ENCODE data around the gene SIPA1L2.

The SIPA1L2 gene

GRCh38 chr1:232597721-232598120 lies 32.2 kb downstream of the SIPA1L2 start:
- no peak overlapping the region for H3K9ac ChIP-seq (ENCODE audit: low read depth, low read length)
- 0 out of 2 replicates have a peak, but pooled peaks cover 6% of the 10 kb centered on the region for H3K4me1 ChIP-seq (ENCODE audit: insufficient read depth, low read length)
- no peaks in the 10 kb centered on the region for H3K36me3 ChIP-seq (ENCODE audit: insufficient read depth, low read length)

GRCh38 chr1:232596666-232597303 lies 33.1 kb downstream of the SIPA1L2 start:
- Histone ChIP-seq H3K9ac (ENCODE audit: low read depth, low read length) (no peak overlapping the region), H3K9me3 (ENCODE audit: control insufficient read depth, insufficient read depth, low read length) (no peaks in the 10 kb centered on the region)

More at GRCh38 chr1:232597721-232598120, 32.2 kb downstream of the SIPA1L2 start:
- H3K9me3 ChIP-seq (ENCODE audit: control insufficient read depth, insufficient read depth, low read length), result no peaks in the 10 kb centered on the region

GRCh38 chr1:232594768-232595698 lies 34.9 kb downstream of the SIPA1L2 start:
- H3K9me3 ChIP-seq (ENCODE audit: control insufficient read depth, insufficient read depth, low read length), result no peaks in the 10 kb centered on the region
- H3K36me3 ChIP-seq (ENCODE audit: insufficient read depth, low read length), result no peaks in the 10 kb centered on the region
- no peak overlapping the region for H3K9ac ChIP-seq (ENCODE audit: low read depth, low read length)
- H3K4me1 ChIP-seq (ENCODE audit: insufficient read depth, low read length), result peaks cover 21% of the 10 kb centered on the region

More at GRCh38 chr1:232596666-232597303, 33.1 kb downstream of the SIPA1L2 start:
- Histone ChIP-seq H3K36me3 (ENCODE audit: insufficient read depth, low read length) (no peaks in the 10 kb centered on the region), H3K4me1 (ENCODE audit: insufficient read depth, low read length) (peaks cover 8% of the 10 kb centered on the region; the same call in 1 of the 2 replicates)

- H3K9ac ChIP-seq (ENCODE audit: low read depth, low read length), result no peak overlapping the region
- H3K9me3 ChIP-seq (ENCODE audit: control insufficient read depth, insufficient read depth, low read length), result no peaks in the 10 kb centered on the region
- H3K36me3 ChIP-seq (ENCODE audit: insufficient read depth, low read length), result no peaks in the 10 kb centered on the region
- peaks cover 18% of the 10 kb centered on the region for H3K4me1 ChIP-seq (ENCODE audit: insufficient read depth, low read length)
Measured at GRCh38 chr1:232593717-232594502, 36.0 kb downstream of the SIPA1L2 start.

GRCh38 chr1:232591344-232591743 lies 38.6 kb downstream of the SIPA1L2 start:
- H3K9me3 ChIP-seq (ENCODE audit: control insufficient read depth, insufficient read depth, low read length), result 0 out of 2 replicates have a peak, but pooled peaks cover 4% of the 10 kb centered on the region
- H3K4me1 ChIP-seq (ENCODE audit: insufficient read depth, low read length), result peaks cover 18% of the 10 kb centered on the region
- no peaks in the 10 kb centered on the region for H3K36me3 ChIP-seq (ENCODE audit: insufficient read depth, low read length)
- no peak overlapping the region for H3K9ac ChIP-seq (ENCODE audit: low read depth, low read length)

GRCh38 chr1:232590744-232591082 lies 39.2 kb downstream of the SIPA1L2 start:
- Histone ChIP-seq H3K4me1 (ENCODE audit: insufficient read depth, low read length) (peaks cover 23% of the 10 kb centered on the region), H3K9me3 (ENCODE audit: control insufficient read depth, insufficient read depth, low read length) (0 out of 2 replicates have a peak, but pooled peaks cover 4% of the 10 kb centered on the region), H3K9ac (ENCODE audit: low read depth, low read length) (no peak overlapping the region), H3K36me3 (ENCODE audit: insufficient read depth, low read length) (no peaks in the 10 kb centered on the region)

- Histone ChIP-seq H3K9ac (ENCODE audit: low read depth, low read length) (no peak overlapping the region), H3K36me3 (ENCODE audit: insufficient read depth, low read length) (no peaks in the 10 kb centered on the region), H3K9me3 (ENCODE audit: control insufficient read depth, insufficient read depth, low read length) (0 out of 2 replicates have a peak, but pooled peaks cover 4% of the 10 kb centered on the region), H3K4me1 (ENCODE audit: insufficient read depth, low read length) (peaks cover 24% of the 10 kb centered on the region)
Measured at GRCh38 chr1:232589812-232590743, 39.9 kb downstream of the SIPA1L2 start.

- Histone ChIP-seq H3K9me3 (ENCODE audit: control insufficient read depth, insufficient read depth, low read length) (0 out of 2 replicates have a peak, but pooled peaks cover 4% of the 10 kb centered on the region), H3K9ac (ENCODE audit: low read depth, low read length) (no peak overlapping the region), H3K4me1 (ENCODE audit: insufficient read depth, low read length) (peaks cover 24% of the 10 kb centered on the region), H3K36me3 (ENCODE audit: insufficient read depth, low read length) (no peaks in the 10 kb centered on the region)
Measured at GRCh38 chr1:232589111-232589811, 40.7 kb downstream of the SIPA1L2 start.

GRCh38 chr1:232587141-232588008 lies 42.6 kb downstream of the SIPA1L2 start:
- Histone ChIP-seq H3K36me3 (ENCODE audit: insufficient read depth, low read length) (no peaks in the 10 kb centered on the region), H3K9me3 (ENCODE audit: control insufficient read depth, insufficient read depth, low read length) (0 out of 2 replicates have a peak, but pooled peaks cover 4% of the 10 kb centered on the region), H3K9ac (ENCODE audit: low read depth, low read length) (no peak overlapping the region), H3K4me1 (ENCODE audit: insufficient read depth, low read length) (peaks cover 24% of the 10 kb centered on the region)

GRCh38 chr1:232586679-232587078 lies 43.3 kb downstream of the SIPA1L2 start:
- H3K9ac ChIP-seq (ENCODE audit: low read depth, low read length), result no peak overlapping the region

GRCh38 chr1:232585486-232585885 lies 44.4 kb downstream of the SIPA1L2 start:
- Histone ChIP-seq H3K36me3 (ENCODE audit: insufficient read depth, low read length) (no peaks in the 10 kb centered on the region), H3K4me1 (ENCODE audit: insufficient read depth, low read length) (peaks cover 21% of the 10 kb centered on the region), H3K9me3 (ENCODE audit: control insufficient read depth, insufficient read depth, low read length) (0 out of 2 replicates have a peak, but pooled peaks cover 4% of the 10 kb centered on the region), H3K9ac (ENCODE audit: low read depth, low read length) (no peak overlapping the region)

More at GRCh38 chr1:232586679-232587078, 43.3 kb downstream of the SIPA1L2 start:
- Histone ChIP-seq H3K9me3 (ENCODE audit: control insufficient read depth, insufficient read depth, low read length) (0 out of 2 replicates have a peak, but pooled peaks cover 4% of the 10 kb centered on the region), H3K36me3 (ENCODE audit: insufficient read depth, low read length) (no peaks in the 10 kb centered on the region), H3K4me1 (ENCODE audit: insufficient read depth, low read length) (peaks cover 22% of the 10 kb centered on the region)

GRCh38 chr1:232581932-232582331 lies 48.0 kb downstream of the SIPA1L2 start:
- Histone ChIP-seq H3K36me3 (ENCODE audit: insufficient read depth, low read length) (no peaks in the 10 kb centered on the region), H3K4me1 (ENCODE audit: insufficient read depth, low read length) (peaks cover 53% of the 10 kb centered on the region), H3K9me3 (ENCODE audit: control insufficient read depth, insufficient read depth, low read length) (no peaks in the 10 kb centered on the region), H3K9ac (ENCODE audit: low read depth, low read length) (no peak overlapping the region)
